Glutamatergic neuron (in vitro differentiated cells): ENCODE measurements around the gene CEP164. TPM values are rescaled to one million over a fixed set of nuclear protein-coding genes. Genes with fewer than 3 reads are reported as not detected.

Source experiments
- DNase-seq: peaks from one replicate; pipeline ENCODE4 v3.0.0; 2022
- H3K27ac Mint-ChIP-seq: one replicate; pipeline ENCODE4 v1.8.0; 2020; ENCODE audit warnings: mild to moderate bottlenecking, mixed read lengths, inconsistent platforms; ENCODE audit not compliant: unreplicated experiment
- H3K27me3 Mint-ChIP-seq: one replicate; pipeline ENCODE4 v1.8.0; 2020; ENCODE audit warnings: mild to moderate bottlenecking, moderate library complexity, mixed read lengths, inconsistent platforms; ENCODE audit not compliant: unreplicated experiment
- H3K36me3 Mint-ChIP-seq: one replicate; pipeline ENCODE4 v1.8.0; 2020; ENCODE audit warnings: mild to moderate bottlenecking, mixed read lengths, inconsistent platforms; ENCODE audit not compliant: unreplicated experiment
- H3K4me1 Mint-ChIP-seq: one replicate; pipeline ENCODE4 v1.8.0; 2020; ENCODE audit warnings: mild to moderate bottlenecking, low read depth, mixed read lengths, inconsistent platforms; ENCODE audit not compliant: unreplicated experiment
- H3K4me3 Mint-ChIP-seq: one replicate; pipeline ENCODE4 v1.8.0; 2020; ENCODE audit warnings: mild to moderate bottlenecking, mixed read lengths, inconsistent platforms; ENCODE audit not compliant: unreplicated experiment
- H3K9me3 Mint-ChIP-seq: one replicate; pipeline ENCODE4 v1.8.0; 2020; ENCODE audit warnings: mild to moderate bottlenecking, moderate library complexity, mixed read lengths, inconsistent platforms; ENCODE audit not compliant: unreplicated experiment
- CTCF ChIP-seq: fragments of 200-600 bp; sonication (generic); IDR thresholded peaks from one replicate; pipeline ENCODE4 v1.5.0; 2021; ENCODE audit not compliant: partially characterized antibody, unreplicated experiment
- long read RNA-seq: library from polyadenylated mRNA; unstranded; transcript quantifications from one replicate; pipeline ENCODE4 v2.0.0, GENCODE V29; 2020; ENCODE audit not compliant: unreplicated experiment
- total RNA-seq: library from RNA; stranded (reverse); fragmentation: NEBNext Ultra II Directional; extraction: Animal tissue kit (Norgen Biotek cat#: 25700); gene quantifications from one replicate; pipeline ENCODE4 v1.2.1, GENCODE V29; 2021; ENCODE audit not compliant: unreplicated experiment

Gene CEP164
- 27.1 TPM for total RNA-seq
- long read RNA-seq, partial matches to known transcripts: 1 of 2 reads
- long read RNA-seq, other reads (novel, unspliced or antisense): 0 of 2 reads

- Mint-ChIP-seq H3K4me3 (peak within 1 kb of the TSS; percentile 59), H3K4me1 (no peaks in the 10 kb centered on the region), H3K27ac (no peak within 1 kb of the TSS), H3K36me3 (no peaks in the 10 kb centered on the region), H3K9me3 (no peaks in the 10 kb centered on the region), H3K27me3 (no peaks in the 10 kb centered on the region)
- TF ChIP-seq CTCF: no peak
- peak; percentile 91 for DNase-seq
These were observed at the start of gene CEP164 for GRCh38 chr11:117327567-117328374. CEP164 (plus strand) TSS chr11:117327854; CDS start chr11:117338587, 10,733 bp downstream.

- Mint-ChIP-seq H3K36me3 (peaks cover 6% of the 10 kb centered on the region), H3K9me3 (peaks cover 1% of the 10 kb centered on the region), H3K4me1 (peaks cover 2% of the 10 kb centered on the region), H3K4me3 (no peak overlapping the region), H3K27ac (no peak overlapping the region), H3K27me3 (no peaks in the 10 kb centered on the region)
- no peak for TF ChIP-seq CTCF
- DNase-seq: no peak
These were observed 49.3 kb upstream of the CEP164 start for GRCh38 chr11:117278347-117278746.

GRCh38 chr11:117279711-117280376, 47.8 kb upstream of the CEP164 start:
- DNase-seq: no peak
- H3K9me3 Mint-ChIP-seq: peaks cover 1% of the 10 kb centered on the region
- no peak overlapping the region for H3K27ac Mint-ChIP-seq
- peaks cover 6% of the 10 kb centered on the region for H3K36me3 Mint-ChIP-seq
- no peaks in the 10 kb centered on the region for H3K27me3 Mint-ChIP-seq
- H3K4me1 Mint-ChIP-seq: no peaks in the 10 kb centered on the region
- no peak overlapping the region for H3K4me3 Mint-ChIP-seq
- no peak for TF ChIP-seq CTCF

GRCh38 chr11:117281159-117281558, 46.5 kb upstream of the CEP164 start:
- H3K36me3 Mint-ChIP-seq: peaks cover 6% of the 10 kb centered on the region
- no peak for TF ChIP-seq CTCF
- no peak overlapping the region for H3K4me3 Mint-ChIP-seq
- H3K9me3 Mint-ChIP-seq: peaks cover 1% of the 10 kb centered on the region
- no peak for DNase-seq
- no peaks in the 10 kb centered on the region for H3K27me3 Mint-ChIP-seq
- H3K4me1 Mint-ChIP-seq: no peaks in the 10 kb centered on the region
- H3K27ac Mint-ChIP-seq: no peak overlapping the region

- TF ChIP-seq CTCF: no peak
- Mint-ChIP-seq H3K4me1 (no peaks in the 10 kb centered on the region), H3K4me3 (no peak overlapping the region), H3K27ac (no peak overlapping the region), H3K9me3 (peaks cover 1% of the 10 kb centered on the region), H3K27me3 (peaks cover 2% of the 10 kb centered on the region), H3K36me3 (peaks cover 6% of the 10 kb centered on the region)
- no peak for DNase-seq
These were observed 45.8 kb upstream of the CEP164 start for GRCh38 chr11:117281869-117282268.
